Gastrocnemius medialis (tissue), 4 donors: ENCODE data around the gene ANKRD29.

Experiments used
- POLR2A ChIP-seq, 2 donors: fragments of 450-650 bp; IDR thresholded peaks; one replicate each; pipeline ENCODE4 v1.6.1; 2017; ENCODE audit warnings: antibody characterized with exemption in 2 of 2, mild to moderate bottlenecking in 2 of 2, moderate library complexity in 2 of 2
- TF ChIP-seq, protein P1 (sequence below), 5 experiments: fragments of 450-650 bp in 3 of 5; fragments of 200-600 bp in 2 of 5; sonication (generic) in 2 of 5; IDR thresholded peaks in 4 of 5; conservative IDR thresholded peaks in 1 of 5; 1 replicate in 4 of 5; 2 replicates in 1 of 5; pipeline ENCODE4 v1.5.1; 2016 to 2019; ENCODE audit warnings: antibody characterized with exemption in 5 of 5, mild to moderate bottlenecking in 3 of 5, moderate library complexity in 3 of 5

DNA sequence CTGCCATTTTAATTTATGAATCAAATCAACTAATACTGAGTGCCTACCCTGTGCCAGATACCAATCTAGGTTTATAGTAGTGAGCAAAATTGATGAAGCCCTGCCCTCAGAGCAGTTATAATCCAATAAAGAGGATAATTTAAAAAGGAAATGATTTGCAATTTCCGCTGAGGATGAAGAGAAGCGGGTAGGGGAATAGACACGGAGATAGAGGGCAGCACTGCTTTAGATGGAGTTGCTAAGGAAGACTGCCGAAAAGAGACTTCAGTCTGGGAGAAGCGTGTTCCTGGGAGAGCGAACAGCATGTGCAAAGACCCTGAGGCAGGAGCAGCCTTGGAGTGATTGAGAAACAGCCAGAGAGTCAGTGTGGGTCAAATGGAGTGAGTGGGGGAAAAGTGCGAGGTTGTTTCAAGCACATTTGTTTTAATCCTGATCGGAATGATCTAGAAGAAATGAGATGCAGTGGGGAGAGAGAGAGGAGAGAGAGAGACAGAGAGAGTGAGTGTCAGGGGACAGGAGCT lies 38.9 kb upstream of the ANKRD29 start:
- TF ChIP-seq POLR2A (IDR thresholded peaks at IDR 0.05) = no peak
- TF ChIP-seq, protein P1, sequence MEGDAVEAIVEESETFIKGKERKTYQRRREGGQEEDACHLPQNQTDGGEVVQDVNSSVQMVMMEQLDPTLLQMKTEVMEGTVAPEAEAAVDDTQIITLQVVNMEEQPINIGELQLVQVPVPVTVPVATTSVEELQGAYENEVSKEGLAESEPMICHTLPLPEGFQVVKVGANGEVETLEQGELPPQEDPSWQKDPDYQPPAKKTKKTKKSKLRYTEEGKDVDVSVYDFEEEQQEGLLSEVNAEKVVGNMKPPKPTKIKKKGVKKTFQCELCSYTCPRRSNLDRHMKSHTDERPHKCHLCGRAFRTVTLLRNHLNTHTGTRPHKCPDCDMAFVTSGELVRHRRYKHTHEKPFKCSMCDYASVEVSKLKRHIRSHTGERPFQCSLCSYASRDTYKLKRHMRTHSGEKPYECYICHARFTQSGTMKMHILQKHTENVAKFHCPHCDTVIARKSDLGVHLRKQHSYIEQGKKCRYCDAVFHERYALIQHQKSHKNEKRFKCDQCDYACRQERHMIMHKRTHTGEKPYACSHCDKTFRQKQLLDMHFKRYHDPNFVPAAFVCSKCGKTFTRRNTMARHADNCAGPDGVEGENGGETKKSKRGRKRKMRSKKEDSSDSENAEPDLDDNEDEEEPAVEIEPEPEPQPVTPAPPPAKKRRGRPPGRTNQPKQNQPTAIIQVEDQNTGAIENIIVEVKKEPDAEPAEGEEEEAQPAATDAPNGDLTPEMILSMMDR (IDR thresholded peaks at IDR 0.05 in 4 of 5, conservative IDR thresholded peaks at IDR 0.05 in 1 of 5) = no peak
